B cell (primary cell): ENCODE data around the gene RIN3. TPM values are rescaled to one million over a fixed set of nuclear protein-coding genes. Genes with fewer than 3 reads are reported as not detected.

Experiments
- ATAC-seq: fragments of 200-7000 bp; cut with Tn5 transposase; one replicate; pipeline ENCODE4 v1.10.0; 2021; ENCODE audit warnings: low read depth, mild to moderate bottlenecking, moderate number of reproducible peaks, moderate library complexity
- CTCF ChIA-PET: fragments of 350-600 bp; sonication (Branson Sonifier 250); formaldehyde crosslinking; loops from one replicate; lab custom pipeline; 2021; ENCODE audit warnings: antibody characterized with exemption, inconsistent platforms; lab: Charles Lee
- POLR2A ChIA-PET: fragments of 350-600 bp; sonication (Branson Sonifier 250); formaldehyde crosslinking; loops from one replicate; lab custom pipeline; 2021; ENCODE audit warnings: antibody characterized with exemption; lab: Charles Lee
- DNase-seq: peaks from one replicate; pipeline ENCODE4 v3.0.0; 2013
- H2AFZ ChIP-seq: 2 replicates; pipeline ENCODE4 v1.6.1; 2012; ENCODE audit warnings: mild to moderate bottlenecking, low read depth, low read length; ENCODE audit not compliant: insufficient read depth, poor library complexity, severe bottlenecking
- H3K27ac ChIP-seq, 2 donors: 1 replicate in 1 of 2; 2 replicates in 1 of 2; pipeline ENCODE4 v1.5.1; 2012 to 2013; ENCODE audit warnings: low read length in 2 of 2, mild to moderate bottlenecking in 2 of 2, moderate library complexity in 1 of 2
- H3K27me3 ChIP-seq, 4 experiments: fragments of 200-600 bp in 1 of 4; sonication (generic) in 1 of 4; replicated peaks in 1 of 4; 1 replicate in 2 of 4; 2 replicates in 2 of 4; pipeline versions ENCODE4 v1.6.1 to v1.7.0; 2013 to 2016; ENCODE audit warnings: low read length in 3 of 4, mild to moderate bottlenecking in 2 of 4, mixed read lengths in 1 of 4, moderate library complexity in 1 of 4; ENCODE audit not compliant: insufficient read depth in 4 of 4, control insufficient read depth in 3 of 4; ENCODE audit errors: control extremely low read depth in 1 of 4
- H3K36me3 ChIP-seq, 2 experiments: replicated peaks in 1 of 2; 1 replicate in 1 of 2; 2 replicates in 1 of 2; pipeline versions ENCODE4 v1.6.1 to v1.7.1; 2013; ENCODE audit warnings: low read length in 1 of 2; ENCODE audit not compliant: insufficient read depth in 2 of 2, control insufficient read depth in 1 of 2; ENCODE audit errors: control extremely low read depth in 1 of 2, extremely low read depth in 1 of 2
- H3K4me1 ChIP-seq, 2 donors: fragments of 200-600 bp in 1 of 2; sonication (generic) in 1 of 2; 1 replicate in 1 of 2; 2 replicates in 1 of 2; pipeline versions ENCODE4 v1.5.1 to v1.6.1; 2013 to 2017; ENCODE audit warnings: low read length in 2 of 2; ENCODE audit not compliant: control insufficient read depth in 2 of 2, insufficient read depth in 2 of 2
- H3K4me2 ChIP-seq: replicated peaks from 2 replicates; pipeline ENCODE3; 2012; ENCODE audit warnings: mild to moderate bottlenecking, low read depth, low read length; ENCODE audit not compliant: poor library complexity, severe bottlenecking
- H3K4me3 ChIP-seq, 5 experiments: fragments of 200-600 bp in 1 of 5; sonication (generic) in 1 of 5; 1 replicate in 3 of 5; 2 replicates in 2 of 5; pipeline versions ENCODE4 v1.5.1 to v1.7.0; 2011 to 2016; ENCODE audit warnings: low read length in 4 of 5, mild to moderate bottlenecking in 4 of 5, low read depth in 2 of 5, control low read depth in 1 of 5, moderate library complexity in 1 of 5; ENCODE audit not compliant: insufficient read depth in 1 of 5; ENCODE audit errors: control extremely low read depth in 1 of 5, extremely low read depth in 1 of 5
- H3K79me2 ChIP-seq: fragments of 200-600 bp; sonication (generic); one replicate; pipeline ENCODE4 v1.6.0; 2016; ENCODE audit warnings: low read length; ENCODE audit not compliant: control insufficient read depth, insufficient read depth
- H3K9ac ChIP-seq: fragments of 200-600 bp; sonication (generic); 2 replicates; pipeline ENCODE4 v1.6.1; 2017; ENCODE audit warnings: mild to moderate bottlenecking, low read length, moderate library complexity
- H3K9me3 ChIP-seq, 3 donors: one replicate each; pipeline versions ENCODE4 v1.6.1 to v1.7.1; 2013; ENCODE audit warnings: low read length in 2 of 3; ENCODE audit not compliant: control insufficient read depth in 2 of 3, insufficient read depth in 1 of 3; ENCODE audit errors: control extremely low read depth in 1 of 3
- H4K20me1 ChIP-seq: 2 replicates; pipeline ENCODE4 v1.6.0; 2012; ENCODE audit warnings: mild to moderate bottlenecking, low read length; ENCODE audit not compliant: insufficient read depth, control insufficient read depth, poor library complexity, severe bottlenecking
- H3K27ac Mint-ChIP-seq: one replicate; pipeline ENCODE4 v1.8.0; 2021; ENCODE audit warnings: mixed read lengths
- H3K27me3 Mint-ChIP-seq: one replicate; pipeline ENCODE4 v1.8.0; 2021; ENCODE audit warnings: mixed read lengths
- H3K4me1 Mint-ChIP-seq: one replicate; pipeline ENCODE4 v1.8.0; 2021; ENCODE audit warnings: mixed read lengths
- H3K4me3 Mint-ChIP-seq: one replicate; pipeline ENCODE4 v1.8.0; 2021; ENCODE audit warnings: mixed read lengths
- H3K9me3 Mint-ChIP-seq: one replicate; pipeline ENCODE4 v1.8.0; 2022; ENCODE audit warnings: mixed read lengths; ENCODE audit not compliant: insufficient read depth
- CTCF ChIP-seq: fragments of 200-600 bp; IDR thresholded peaks from one replicate; pipeline ENCODE4 v1.8.0; 2022; ENCODE audit warnings: antibody characterized with exemption, mild to moderate bottlenecking
- EZH2 ChIP-seq: IDR thresholded peaks from 2 replicates; pipeline ENCODE4 v1.6.1; 2012; ENCODE audit warnings: borderline replicate concordance, low read depth, mild to moderate bottlenecking, moderate library complexity, low read length; ENCODE audit not compliant: insufficient read depth, poor library complexity, severe bottlenecking
- WGBS: methylation state at CpG from one replicate; pipeline ENCODE4 v1.1.5; 2013; ENCODE audit warnings: missing lambda C conversion rate; ENCODE audit not compliant: insufficient coverage; 5-methylcytosine and 5-hydroxymethylcytosine counted together
- intact Hi-C: fragments of 100-400 bp; cut with micrococcal nuclease; formaldehyde crosslinking; loops from one replicate; pipeline ENCODE4 v1.10.0; 2022
- polyA plus RNA-seq: library from polyadenylated mRNA; depleted of rRNA; stranded (reverse); fragments of >200 nt; gene quantifications from 2 replicates; pipeline ENCODE4 v1.2.3, GENCODE V29; 2012
- total RNA-seq, 2 donors: library from RNA; stranded (reverse); fragments of 120-200 nt in 1 of 2; gene quantifications; 1 replicate in 1 of 2; 2 replicates in 1 of 2; pipeline versions ENCODE4 v1.2.3 to v1.2.4, GENCODE V29; 2013 to 2022

RIN3 gene
- total and polyA plus RNA-seq, 2 donors (not counting 1 experiment from before 2014, with no cell fraction given): 62.1 to 123 TPM

- CTCF ChIA-PET: interaction anchor here (0.5 to 1.8 kb wide), 7 partner anchors 10 to 481 kb away, joined by 3 to 7 read pairs (median 3); no protein-coding TSS in a partner anchor
- no peak overlapping the region for H3K4me2 ChIP-seq
- TF ChIP-seq EZH2 (no peak), CTCF (peak; percentile 14)
- no peaks in the 10 kb centered on the region for H4K20me1 ChIP-seq
- ATAC-seq (peak; percentile 64), DNase-seq (no peak)
- peaks cover 3 to 18% (median 9%) of the 10 kb centered on the region in 3 donors for H3K9me3 ChIP-seq
- no peak overlapping the region for H3K4me3 ChIP-seq
- POLR2A ChIA-PET: no interaction called here
- no peaks in the 10 kb centered on the region for H3K79me2 ChIP-seq
- H3K27ac Mint-ChIP-seq: no peak overlapping the region
- intact Hi-C loops: no loop called here
- peaks cover 31% of the 10 kb centered on the region for H3K4me1 Mint-ChIP-seq
- H2AFZ ChIP-seq: no peak overlapping the region
- no peak overlapping the region for H3K9ac ChIP-seq
- H3K4me3 Mint-ChIP-seq: no peak overlapping the region
- no peaks in the 10 kb centered on the region for H3K27me3 Mint-ChIP-seq
- H3K27ac ChIP-seq: no peak overlapping the region
- peaks cover 0 to 11% of the 10 kb centered on the region in 2 donors for H3K4me1 ChIP-seq
- H3K27me3 ChIP-seq: no peaks in the 10 kb centered on the region
- no peaks in the 10 kb centered on the region for H3K36me3 ChIP-seq
- no peaks in the 10 kb centered on the region for H3K9me3 Mint-ChIP-seq
- WGBS: 77% methylated on average over 10 of the region's 14 CpGs
These were observed 90.0 kb downstream of the RIN3 start for GRCh38 chr14:92603309-92604242.
